Measurements from ENCODE around the gene XXYLT1.

Gene XXYLT1

GRCh38 chr3:195060531-195061291 is 210.2 kb downstream of the XXYLT1 start:
- no peak overlapping the region for H3K4me3 ChIP-seq (ENCODE audit: low read length)
- no peak for DNase-seq (ENCODE audit: low read depth)
- TF ChIP-seq, protein P1, sequence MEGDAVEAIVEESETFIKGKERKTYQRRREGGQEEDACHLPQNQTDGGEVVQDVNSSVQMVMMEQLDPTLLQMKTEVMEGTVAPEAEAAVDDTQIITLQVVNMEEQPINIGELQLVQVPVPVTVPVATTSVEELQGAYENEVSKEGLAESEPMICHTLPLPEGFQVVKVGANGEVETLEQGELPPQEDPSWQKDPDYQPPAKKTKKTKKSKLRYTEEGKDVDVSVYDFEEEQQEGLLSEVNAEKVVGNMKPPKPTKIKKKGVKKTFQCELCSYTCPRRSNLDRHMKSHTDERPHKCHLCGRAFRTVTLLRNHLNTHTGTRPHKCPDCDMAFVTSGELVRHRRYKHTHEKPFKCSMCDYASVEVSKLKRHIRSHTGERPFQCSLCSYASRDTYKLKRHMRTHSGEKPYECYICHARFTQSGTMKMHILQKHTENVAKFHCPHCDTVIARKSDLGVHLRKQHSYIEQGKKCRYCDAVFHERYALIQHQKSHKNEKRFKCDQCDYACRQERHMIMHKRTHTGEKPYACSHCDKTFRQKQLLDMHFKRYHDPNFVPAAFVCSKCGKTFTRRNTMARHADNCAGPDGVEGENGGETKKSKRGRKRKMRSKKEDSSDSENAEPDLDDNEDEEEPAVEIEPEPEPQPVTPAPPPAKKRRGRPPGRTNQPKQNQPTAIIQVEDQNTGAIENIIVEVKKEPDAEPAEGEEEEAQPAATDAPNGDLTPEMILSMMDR (IDR thresholded peaks at IDR 0.05; ENCODE audit: insufficient read depth, low read depth, low read length, missing control alignments) = no peak

- no peak for DNase-seq (ENCODE audit: low read depth)
- H3K4me3 ChIP-seq (ENCODE audit: low read length) = no peak overlapping the region
- TF ChIP-seq, protein P1 (IDR thresholded peaks at IDR 0.05; ENCODE audit: insufficient read depth, low read depth, low read length, missing control alignments) = no peak
Measured at GRCh38 chr3:195060217-195060481, 210.8 kb downstream of the XXYLT1 start.

- no peak overlapping the region for H3K4me3 ChIP-seq (ENCODE audit: low read length)
- TF ChIP-seq, protein P1 (IDR thresholded peaks at IDR 0.05; ENCODE audit: insufficient read depth, low read depth, low read length, missing control alignments) = no peak
- no peak for DNase-seq (ENCODE audit: low read depth)
Measured at GRCh38 chr3:195059471-195060216, 211.3 kb downstream of the XXYLT1 start.

- TF ChIP-seq, protein P1 (IDR thresholded peaks at IDR 0.05; ENCODE audit: insufficient read depth, low read depth, low read length, missing control alignments) = no peak
- no peak overlapping the region for H3K4me3 ChIP-seq (ENCODE audit: low read length)
- DNase-seq (ENCODE audit: low read depth) = no peak
Measured at GRCh38 chr3:195059006-195059350, 212.0 kb downstream of the XXYLT1 start.

- TF ChIP-seq, protein P1 (IDR thresholded peaks at IDR 0.05; ENCODE audit: insufficient read depth, low read depth, low read length, missing control alignments) = no peak
- DNase-seq (ENCODE audit: low read depth) = no peak
- H3K4me3 ChIP-seq (ENCODE audit: low read length) = no peak overlapping the region
Measured at GRCh38 chr3:195058336-195059005, 212.5 kb downstream of the XXYLT1 start.

- TF ChIP-seq, protein P1 (IDR thresholded peaks at IDR 0.05; ENCODE audit: insufficient read depth, low read depth, low read length, missing control alignments) = no peak
- no peak overlapping the region for H3K4me3 ChIP-seq (ENCODE audit: low read length)
- DNase-seq (ENCODE audit: low read depth) = no peak
Measured at GRCh38 chr3:195057716-195058115, 213.2 kb downstream of the XXYLT1 start.
